Epithelial cell of proximal tubule (primary cell): ENCODE measurements around the gene ILDR2. TPM values are rescaled to one million over a fixed set of nuclear protein-coding genes. Genes with fewer than 3 reads are reported as not detected.

Experiments
- DNase-seq: peaks from one replicate; pipeline ENCODE4 v3.0.0-alpha.2; 2011; ENCODE audit warnings: low read depth
- H3K4me3 ChIP-seq: 2 replicates; pipeline ENCODE4 v1.5.1; 2011; ENCODE audit warnings: low read depth, mild to moderate bottlenecking, low read length
- CTCF ChIP-seq: conservative IDR thresholded peaks from 2 replicates; pipeline ENCODE4 v1.5.1; 2012; ENCODE audit warnings: low read depth, mild to moderate bottlenecking, low read length
- total RNA-seq: library from RNA; depleted of rRNA; stranded (reverse); fragments of >200 nt; gene quantifications from 2 replicates; pipeline ENCODE4 v1.2.3, GENCODE V29; 2015

The ILDR2 gene
- total RNA-seq, 1 donor from 2014 or later = 0.86 TPM

GRCh38 chr1:166868639-166869038 is 106.7 kb downstream of the ILDR2 start:
- no peak for DNase-seq
- H3K4me3 ChIP-seq = no peak overlapping the region
- no peak for TF ChIP-seq CTCF

GRCh38 chr1:166865926-166866325 is 109.4 kb downstream of the ILDR2 start:
- DNase-seq = no peak
- TF ChIP-seq CTCF = no peak
- no peak overlapping the region for H3K4me3 ChIP-seq

GRCh38 chr1:166859597-166859996 is 115.7 kb downstream of the ILDR2 start:
- DNase-seq = no peak
- no peak for TF ChIP-seq CTCF
- no peak overlapping the region for H3K4me3 ChIP-seq

GRCh38 chr1:166858726-166859419 is 116.5 kb downstream of the ILDR2 start:
- no peak overlapping the region for H3K4me3 ChIP-seq
- DNase-seq = no peak
- TF ChIP-seq CTCF = no peak

Other genes starting within 250 kb of the ILDR2 start
- gene POGK, start 136.1 kb downstream of the ILDR2 start, total RNA-seq = 23.2 and 32.5 TPM in 2 replicates
- 13.7 and 21.1 TPM in 2 replicates for gene TADA1, start 99.3 kb downstream of the ILDR2 start, total RNA-seq
- not detected in 2 replicates for gene MAEL, start 13.7 kb upstream of the ILDR2 start, total RNA-seq
- gene GPA33, start 114.8 kb upstream of the ILDR2 start, total RNA-seq = not detected in 2 replicates
- not detected in 2 replicates for gene STYXL2, start 118.5 kb upstream of the ILDR2 start, total RNA-seq
- gene POU2F1, start 245.3 kb upstream of the ILDR2 start, total RNA-seq = 4.7 and 7.2 TPM in 2 replicates